ENCODE results near the gene UGT1A8.

The UGT1A8 gene

GRCh38 chr2:233760043-233760442 is 142.6 kb downstream of the UGT1A8 start, which contains the start of gene UGT1A1:
UGT1A1 (plus strand) TSS chr2:233760270; CDS start chr2:233760288, 18 bp downstream.
- in situ Hi-C loops (cut with HindIII; ENCODE audit: low sequenced_read_pairs), result no loop called here

DNA sequence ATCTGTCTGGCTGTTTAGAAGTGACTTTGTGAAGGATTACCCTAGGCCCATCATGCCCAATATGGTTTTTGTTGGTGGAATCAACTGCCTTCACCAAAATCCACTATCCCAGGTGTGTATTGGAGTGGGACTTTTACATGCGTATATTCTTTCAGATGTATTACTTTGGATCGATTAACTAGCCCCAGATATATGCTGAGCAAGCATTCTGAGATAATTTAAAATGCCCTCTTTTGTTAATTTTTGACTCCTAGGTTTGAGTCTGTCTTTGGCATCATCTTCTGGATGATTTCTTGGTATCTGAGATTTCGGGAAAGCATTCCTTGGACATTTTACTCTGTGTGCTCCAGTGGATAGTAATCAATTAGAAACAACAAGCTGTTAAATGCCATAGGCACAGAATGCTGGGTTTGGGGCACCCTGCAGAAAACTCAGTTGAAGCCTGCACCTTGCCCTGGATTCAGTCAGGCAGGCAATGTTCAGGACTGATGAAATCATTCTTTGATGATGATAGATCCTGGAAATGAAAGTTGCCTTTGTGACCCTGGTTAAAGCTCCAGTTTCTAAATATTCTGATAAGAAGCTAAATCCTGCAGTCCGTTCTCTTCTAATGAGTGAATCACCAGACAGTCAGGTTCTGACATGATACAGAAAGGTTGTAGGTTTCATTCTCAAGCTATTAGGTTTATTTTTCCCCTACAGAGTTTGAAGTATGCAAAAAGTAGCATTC is 143.8 kb downstream of the UGT1A8 start:
- in situ Hi-C loops (cut with HindIII; ENCODE audit: low sequenced_read_pairs), result no loop called here

GRCh38 chr2:233764264-233764663 is 146.8 kb downstream of the UGT1A8 start:
- in situ Hi-C loops (cut with HindIII; ENCODE audit: low sequenced_read_pairs), result no loop called here

- in situ Hi-C loops (cut with HindIII; ENCODE audit: low sequenced_read_pairs), result no loop called here
Observed at GRCh38 chr2:233764761-233765160, 147.3 kb downstream of the UGT1A8 start.

DNA sequence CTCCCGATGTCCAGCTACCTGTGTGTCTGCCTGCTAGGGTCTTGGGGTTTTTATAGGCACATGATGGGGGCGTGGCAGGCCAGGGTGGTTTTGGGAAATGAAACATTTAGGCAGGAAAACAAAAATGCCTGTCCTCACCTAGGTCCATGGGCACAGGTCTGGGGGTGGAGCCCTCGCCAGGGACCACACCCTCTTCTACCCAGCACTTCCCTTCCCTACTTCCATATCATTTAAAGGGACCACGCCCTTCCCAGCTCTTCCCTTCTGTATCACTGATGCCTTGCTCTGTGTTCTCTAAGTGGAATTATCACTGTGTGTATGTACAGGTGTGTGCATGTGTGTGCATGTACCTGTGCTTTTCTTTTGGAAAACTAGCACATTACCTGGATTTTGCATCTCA is 149.0 kb downstream of the UGT1A8 start:
- in situ Hi-C loops (cut with HindIII; ENCODE audit: low sequenced_read_pairs), result no loop called here

- in situ Hi-C loops (cut with HindIII; ENCODE audit: low sequenced_read_pairs), result no loop called here
Observed at GRCh38 chr2:233768076-233768475, 150.6 kb downstream of the UGT1A8 start.

DNA sequence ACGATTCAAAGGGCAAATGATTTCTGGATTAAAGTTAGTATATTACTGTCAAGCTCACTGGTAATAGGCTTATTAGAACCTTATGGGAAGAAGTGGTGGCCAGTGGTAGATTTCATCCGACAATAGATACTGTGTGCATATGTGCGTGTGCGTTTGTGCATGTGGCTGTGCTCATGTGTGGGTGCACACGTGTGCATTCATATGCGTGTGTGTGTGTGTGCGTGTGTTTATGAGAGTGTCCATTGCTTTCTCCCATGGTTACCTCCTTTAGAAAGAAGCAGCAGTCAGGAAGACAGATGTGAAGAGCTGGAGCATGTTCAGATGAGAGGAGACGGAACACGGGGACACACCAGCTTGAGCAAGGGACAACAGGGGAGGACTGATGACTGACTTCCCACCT is 151.8 kb downstream of the UGT1A8 start:
- in situ Hi-C loops (cut with HindIII; ENCODE audit: low sequenced_read_pairs), result no loop called here

DNA sequence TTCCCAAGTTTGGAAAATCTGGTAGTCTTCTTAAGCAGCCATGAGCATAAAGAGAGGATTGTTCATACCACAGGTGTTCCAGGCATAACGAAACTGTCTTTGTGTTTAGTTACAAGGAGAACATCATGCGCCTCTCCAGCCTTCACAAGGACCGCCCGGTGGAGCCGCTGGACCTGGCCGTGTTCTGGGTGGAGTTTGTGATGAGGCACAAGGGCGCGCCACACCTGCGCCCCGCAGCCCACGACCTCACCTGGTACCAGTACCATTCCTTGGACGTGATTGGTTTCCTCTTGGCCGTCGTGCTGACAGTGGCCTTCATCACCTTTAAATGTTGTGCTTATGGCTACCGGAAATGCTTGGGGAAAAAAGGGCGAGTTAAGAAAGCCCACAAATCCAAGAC is 154.7 kb downstream of the UGT1A8 start:
- in situ Hi-C loops (cut with HindIII; ENCODE audit: low sequenced_read_pairs), result no loop called here

- in situ Hi-C loops (cut with HindIII; ENCODE audit: low sequenced_read_pairs), result no loop called here
Observed at GRCh38 chr2:233772583-233772982, 155.2 kb downstream of the UGT1A8 start.

- in situ Hi-C loops (cut with HindIII; ENCODE audit: low sequenced_read_pairs), result no loop called here
Observed at GRCh38 chr2:233773854-233774253, 156.4 kb downstream of the UGT1A8 start.

GRCh38 chr2:233775414-233775813 is 158.0 kb downstream of the UGT1A8 start:
- in situ Hi-C loops (cut with HindIII; ENCODE audit: low sequenced_read_pairs), result no loop called here

DNA sequence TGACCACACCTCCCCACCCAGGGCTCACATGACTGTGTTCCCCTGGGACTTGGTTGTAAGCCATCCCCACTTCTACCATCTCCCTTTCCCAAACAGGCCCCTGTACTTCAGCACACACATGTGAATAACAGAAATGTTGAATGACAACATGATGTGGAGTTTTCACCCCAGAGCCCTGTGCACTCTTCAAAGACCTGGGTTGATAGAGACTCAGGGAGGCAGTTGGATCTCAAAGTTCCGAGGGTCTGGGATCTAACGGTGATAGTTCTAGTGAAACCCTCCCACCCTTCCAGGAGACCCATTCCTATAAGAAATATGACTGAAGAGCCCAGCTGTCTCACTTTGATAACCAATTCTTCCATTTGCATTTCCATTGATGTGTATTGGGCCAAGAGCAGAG is 160.6 kb downstream of the UGT1A8 start, which contains the start of gene MROH2A:
MROH2A (plus strand) TSS at position 301 of the 400 bp plus-strand sequence. CDS start 1,029 bp downstream, outside the sequence.
- in situ Hi-C loops (cut with HindIII; ENCODE audit: low sequenced_read_pairs), result no loop called here

DNA sequence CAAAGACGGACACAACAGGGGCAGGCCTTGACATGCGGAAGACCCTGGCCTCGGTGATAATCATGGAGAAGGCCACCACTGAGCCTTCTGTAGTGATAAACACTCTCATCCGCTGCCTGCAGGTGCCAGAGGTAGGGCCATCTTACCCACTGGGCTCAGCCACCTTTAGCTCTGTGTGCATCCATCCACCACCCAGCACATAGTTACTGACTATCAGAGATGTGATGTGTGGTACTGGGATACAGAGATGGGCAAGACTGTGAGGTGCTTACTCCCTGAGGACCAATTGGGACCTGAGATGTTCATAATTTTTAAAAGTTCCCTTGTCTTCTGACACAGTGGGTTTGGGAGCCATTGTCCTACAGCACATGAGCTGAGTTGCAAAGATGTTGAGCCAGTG is 162.3 kb downstream of the UGT1A8 start:
- in situ Hi-C loops (cut with HindIII; ENCODE audit: low sequenced_read_pairs), result no loop called here

- in situ Hi-C loops (cut with HindIII; ENCODE audit: low sequenced_read_pairs), result no loop called here
Observed at GRCh38 chr2:233780771-233781170, 163.3 kb downstream of the UGT1A8 start.

DNA sequence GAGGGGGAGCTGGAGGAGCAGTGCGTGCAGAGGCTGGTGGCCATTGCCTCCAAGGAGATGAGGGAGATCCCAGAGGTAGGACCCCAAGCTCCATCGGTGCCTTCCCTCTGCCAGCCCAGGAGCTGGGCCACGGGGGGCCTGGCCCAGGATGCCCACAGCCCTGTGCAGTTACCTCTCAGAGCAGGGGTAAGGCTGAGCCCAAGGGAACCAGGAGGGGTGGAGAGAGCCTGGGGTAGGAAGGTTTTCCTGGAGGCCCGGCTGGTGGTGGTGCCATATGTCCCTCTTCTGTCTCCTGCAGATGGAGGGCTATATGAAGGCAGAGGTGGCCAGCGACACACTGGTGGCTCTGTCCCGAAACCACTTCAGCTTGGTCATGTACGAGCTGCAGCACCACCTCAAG is 172.1 kb downstream of the UGT1A8 start:
- in situ Hi-C loops (cut with HindIII; ENCODE audit: low sequenced_read_pairs), result no loop called here

GRCh38 chr2:233791151-233791882 is 173.9 kb downstream of the UGT1A8 start:
- in situ Hi-C loops (cut with HindIII; ENCODE audit: low sequenced_read_pairs), result no loop called here

DNA sequence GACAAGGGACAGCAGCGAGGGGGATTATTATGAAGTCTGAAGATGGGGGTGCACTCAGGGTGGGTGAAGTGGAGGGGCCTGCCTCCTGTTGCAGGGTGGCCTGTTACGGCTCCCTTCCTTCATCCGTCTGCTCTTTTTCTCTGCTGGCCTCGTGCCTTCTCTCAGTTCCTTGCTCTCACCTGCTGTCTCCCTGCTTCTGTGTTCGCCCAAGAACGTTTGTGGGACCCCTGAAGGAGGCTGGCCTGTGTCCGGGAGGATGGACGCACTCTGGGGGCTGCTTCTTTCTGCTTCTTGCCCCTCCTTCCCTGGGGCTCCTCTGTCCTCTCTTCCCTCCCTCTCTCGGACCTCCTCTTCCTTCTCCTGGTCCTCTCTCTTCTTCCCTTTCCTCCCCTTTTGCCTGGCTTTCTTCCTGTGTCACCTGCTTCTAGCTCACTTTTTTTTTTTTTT is 174.5 kb downstream of the UGT1A8 start:
- in situ Hi-C loops (cut with HindIII; ENCODE audit: low sequenced_read_pairs), result no loop called here

DNA sequence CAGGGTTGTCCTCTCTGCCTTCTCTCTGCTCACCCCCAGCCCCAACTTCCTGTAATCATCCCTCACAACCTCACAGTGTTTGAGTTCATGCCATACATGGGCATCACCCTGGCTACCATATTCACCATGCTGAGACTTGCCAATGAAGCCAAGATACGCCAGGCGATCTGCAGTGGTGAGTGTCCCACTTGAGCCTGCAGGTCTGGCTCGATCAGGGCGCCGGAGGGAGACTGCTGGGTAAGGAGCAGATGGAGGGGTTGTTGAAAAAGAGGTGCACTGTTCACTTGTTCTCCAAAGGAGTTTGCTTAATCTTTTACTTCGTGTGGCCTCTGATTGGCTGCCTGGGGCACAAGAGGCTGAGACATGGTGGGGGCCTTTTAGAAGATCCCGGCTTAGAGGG is 175.3 kb downstream of the UGT1A8 start:
- in situ Hi-C loops (cut with HindIII; ENCODE audit: low sequenced_read_pairs), result no loop called here

DNA sequence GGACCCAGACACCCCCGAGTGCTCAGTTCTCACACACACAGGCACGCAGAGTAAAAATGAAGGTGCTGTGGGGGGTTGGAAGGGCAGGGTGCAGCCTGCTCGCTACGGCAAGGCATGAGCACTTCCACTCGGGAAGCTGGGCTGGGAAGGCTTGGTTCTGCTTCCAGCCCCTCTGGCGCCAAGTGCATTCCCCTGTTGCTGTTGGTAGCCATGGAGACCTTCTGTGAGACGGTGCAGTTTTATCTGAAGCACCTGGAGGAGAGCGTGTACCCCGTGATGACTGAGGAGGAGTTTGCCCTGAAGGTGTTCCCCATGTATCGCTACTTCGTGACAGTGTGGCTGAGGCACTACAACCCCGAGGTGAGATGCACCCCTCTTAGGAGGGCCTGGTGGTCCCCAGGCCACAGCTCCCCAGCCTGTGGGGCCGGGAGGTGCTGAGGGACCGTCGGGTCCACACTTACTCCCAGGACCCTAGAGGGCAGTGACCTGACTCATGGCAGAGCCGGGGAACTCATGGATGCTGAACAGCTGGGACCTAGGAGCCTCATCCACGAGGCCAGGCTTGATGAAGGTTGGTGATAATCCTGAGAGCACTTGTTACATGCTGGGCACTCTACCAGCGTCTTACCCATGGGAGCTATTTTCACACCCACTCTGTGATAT is 176.2 kb downstream of the UGT1A8 start:
- in situ Hi-C loops (cut with HindIII; ENCODE audit: low sequenced_read_pairs), result no loop called here

DNA sequence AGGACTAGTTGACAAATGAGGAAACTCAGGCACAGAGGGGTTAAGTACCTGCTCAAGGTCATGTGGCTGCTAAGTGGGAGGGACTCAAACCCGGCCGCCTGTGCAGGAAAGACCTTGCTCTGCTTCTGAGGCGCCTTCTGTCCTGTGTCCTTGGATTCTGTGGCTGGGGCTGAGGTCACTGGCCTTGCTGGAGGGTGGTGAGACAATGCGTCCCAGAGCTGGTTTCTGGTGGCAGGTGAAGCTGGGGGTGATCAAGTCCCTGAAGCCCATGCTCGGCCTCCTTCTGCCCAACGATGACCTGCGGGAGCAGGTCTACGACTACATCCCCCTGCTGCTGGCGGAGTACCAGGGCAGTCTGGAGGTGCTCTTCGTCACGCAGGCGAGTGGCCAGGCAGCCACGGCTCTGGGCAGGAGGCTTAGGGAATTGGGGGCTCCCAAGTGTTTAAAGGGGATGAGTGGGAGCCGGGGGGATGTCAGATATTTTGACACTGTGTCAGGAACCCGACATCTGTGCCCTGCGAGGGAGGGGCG is 176.8 kb downstream of the UGT1A8 start:
- in situ Hi-C loops (cut with HindIII; ENCODE audit: low sequenced_read_pairs), result no loop called here

DNA sequence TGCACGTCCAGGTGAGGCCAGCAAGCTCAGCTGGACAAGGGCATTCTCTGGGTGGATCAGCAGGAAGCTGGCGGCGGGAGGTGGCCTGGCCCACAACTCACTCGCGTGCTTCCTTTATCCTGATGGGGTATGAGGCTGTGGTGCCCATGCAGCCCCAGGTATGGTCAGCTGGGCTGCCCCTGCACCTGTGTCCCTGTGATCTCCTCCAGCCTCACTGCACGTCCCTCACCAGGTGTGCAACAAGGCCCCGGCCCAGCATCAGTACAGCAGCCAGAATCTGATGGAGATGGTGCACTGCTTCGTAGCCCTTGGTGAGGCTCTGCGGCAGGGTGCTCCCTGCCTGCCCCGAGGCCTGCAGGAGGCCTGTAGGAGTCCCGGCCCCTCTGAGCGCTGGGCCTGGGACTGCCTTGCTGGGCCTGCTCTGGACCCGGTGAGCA is 178.3 kb downstream of the UGT1A8 start:
- in situ Hi-C loops (cut with HindIII; ENCODE audit: low sequenced_read_pairs), result no loop called here

All from DLD1 (cell line).